H1 (cell line): Measurements from ENCODE around the gene BTRC. TPM values are rescaled to one million over a fixed set of nuclear protein-coding genes. Genes with fewer than 3 reads are reported as not detected.
A peak's percentile ranks its signal among the peaks of the same experiment; 100 is the strongest.

ENCODE experiments used
- CTCF ChIA-PET: fragments of 300-600 bp; sonication (Branson Sonifier 250); formaldehyde crosslinking; loops from one replicate; lab custom pipeline; 2021; ENCODE audit not compliant: partially characterized antibody; lab: Charles Lee
- POLR2A ChIA-PET: fragments of 300-600 bp; sonication (Branson Sonifier 250); formaldehyde crosslinking; loops from one replicate; lab custom pipeline; 2021; ENCODE audit warnings: inconsistent platforms; ENCODE audit not compliant: partially characterized antibody; lab: Charles Lee
- DNase-seq, 2 experiments: peaks; one replicate each; pipeline versions ENCODE4 v3.0.0 to v3.0.0-alpha.2; 2010 to 2022; ENCODE audit warnings: low spot score in 2 of 2, low read depth in 1 of 2, mixed read lengths in 1 of 2
- FAIRE-seq: peaks from 2 replicates; lab custom pipeline; 2011; peaks lifted over from hg19 to GRCh38; lab: Jason Lieb, UNC
- H2AFZ ChIP-seq: 2 replicates; pipeline ENCODE4 v1.8.1; 2012; ENCODE audit warnings: low read length, inconsistent platforms
- H2AK5ac ChIP-seq: 2 replicates; pipeline ENCODE4 v1.6.1; 2013; ENCODE audit warnings: low read depth, low read length
- H2BK120ac ChIP-seq: replicated peaks from 2 replicates; pipeline ENCODE3; 2013; ENCODE audit warnings: low read depth, low read length, inconsistent platforms
- H2BK12ac ChIP-seq: 2 replicates; pipeline ENCODE4 v1.6.1; 2013; ENCODE audit warnings: low read depth, low read length
- H2BK15ac ChIP-seq: 2 replicates; pipeline ENCODE4 v1.6.1; 2013; ENCODE audit warnings: low read length
- H2BK20ac ChIP-seq: 2 replicates; pipeline ENCODE4 v1.6.1; 2013; ENCODE audit warnings: low read length
- H2BK5ac ChIP-seq: 2 replicates; pipeline ENCODE4 v1.6.1; 2013; ENCODE audit warnings: low read depth, low read length
- H3K14ac ChIP-seq: 2 replicates; pipeline ENCODE4 v1.6.1; 2013; ENCODE audit warnings: inconsistent platforms; ENCODE audit not compliant: insufficient read length
- H3K18ac ChIP-seq: 2 replicates; pipeline ENCODE4 v1.6.1; 2013; ENCODE audit warnings: low read length; ENCODE audit errors: extremely low read depth
- H3K23ac ChIP-seq: 2 replicates; pipeline ENCODE4 v1.6.1; 2013; ENCODE audit warnings: inconsistent platforms; ENCODE audit not compliant: insufficient read length
- H3K23me2 ChIP-seq: 2 replicates; pipeline ENCODE4 v1.6.1; 2013; ENCODE audit warnings: low read depth, low read length
- H3K27ac ChIP-seq: 2 replicates; pipeline ENCODE4 v1.6.1; 2011; ENCODE audit warnings: low read depth, low read length, inconsistent platforms
- H3K27me3 ChIP-seq, 4 experiments: replicated peaks in 1 of 4; 1 replicate in 1 of 4; 2 replicates in 3 of 4; pipeline versions ENCODE4 v1.6.1 to v1.8.1; 2011 to 2013; ENCODE audit warnings: low read length in 3 of 4, mild to moderate bottlenecking in 3 of 4, inconsistent platforms in 2 of 4, mixed read lengths in 2 of 4, moderate library complexity in 1 of 4; ENCODE audit not compliant: control insufficient read depth in 3 of 4, insufficient read depth in 3 of 4; ENCODE audit errors: extremely low read depth in 1 of 4
- H3K36me3 ChIP-seq, 4 experiments: 2 replicates each; pipeline versions ENCODE4 v1.6.1 to v1.8.1; 2011 to 2013; ENCODE audit warnings: mild to moderate bottlenecking in 4 of 4, low read length in 3 of 4, moderate library complexity in 2 of 4, control low read depth in 1 of 4, inconsistent platforms in 1 of 4; ENCODE audit not compliant: insufficient read depth in 4 of 4, control insufficient read depth in 2 of 4
- H3K4ac ChIP-seq: replicated peaks from 2 replicates; pipeline ENCODE3; 2013; ENCODE audit warnings: low read length, low read depth, mixed read lengths, inconsistent platforms; ENCODE audit not compliant: insufficient read length
- H3K4me1 ChIP-seq, 4 experiments: replicated peaks in 1 of 4; 1 replicate in 1 of 4; 2 replicates in 3 of 4; pipeline versions ENCODE4 v1.6.1 to v1.8.1; 2011 to 2013; ENCODE audit warnings: low read length in 3 of 4, inconsistent platforms in 2 of 4, mixed read lengths in 1 of 4; ENCODE audit not compliant: insufficient read depth in 4 of 4, control insufficient read depth in 3 of 4
- H3K4me2 ChIP-seq, 2 experiments: 2 replicates each; pipeline versions ENCODE4 v1.6.1 to v1.8.1; 2011 to 2013; ENCODE audit warnings: low read depth in 2 of 2, low read length in 2 of 2, control low read depth in 1 of 2, inconsistent platforms in 1 of 2, mild to moderate bottlenecking in 1 of 2; ENCODE audit not compliant: insufficient read depth in 1 of 2
- H3K4me3 ChIP-seq, 4 experiments: fragments of 200-600, 300-600 bp in 1 of 4; sonication (generic), shearing (Covaris generic), sonication (Bioruptor Twin) in 1 of 4; 2 replicates each; pipeline versions ENCODE4 v1.5.1 to v1.8.1; 2011 to 2016; ENCODE audit warnings: low read length in 4 of 4, low read depth in 3 of 4, control low read depth in 2 of 4, inconsistent platforms in 2 of 4, mild to moderate bottlenecking in 2 of 4, mixed read lengths in 1 of 4, moderate library complexity in 1 of 4; ENCODE audit not compliant: insufficient read depth in 2 of 4; ENCODE audit errors: extremely low read depth in 1 of 4
- H3K56ac ChIP-seq: replicated peaks from 2 replicates; pipeline ENCODE3; 2013; ENCODE audit warnings: low read depth, mild to moderate bottlenecking, mixed read lengths, low read length, inconsistent platforms; ENCODE audit not compliant: insufficient read length
- H3K79me1 ChIP-seq: 2 replicates; pipeline ENCODE4 v1.6.1; 2013; ENCODE audit warnings: low read depth, low read length, control low read depth
- H3K79me2 ChIP-seq, 2 experiments: 2 replicates each; pipeline versions ENCODE4 v1.6.1 to v1.8.1; 2012 to 2013; ENCODE audit warnings: low read length in 2 of 2, mild to moderate bottlenecking in 2 of 2, inconsistent platforms in 1 of 2; ENCODE audit not compliant: insufficient read depth in 2 of 2, control insufficient read depth in 1 of 2
- H3K9ac ChIP-seq, 4 experiments: replicated peaks in 1 of 4; 1 replicate in 1 of 4; 2 replicates in 3 of 4; pipeline versions ENCODE4 v1.6.1 to v1.8.1; 2011 to 2013; ENCODE audit warnings: low read depth in 3 of 4, low read length in 3 of 4, control low read depth in 2 of 4, mild to moderate bottlenecking in 2 of 4, moderate library complexity in 2 of 4, inconsistent platforms in 1 of 4; ENCODE audit errors: extremely low read depth in 1 of 4
- H3K9me3 ChIP-seq, 2 experiments: 2 replicates each; pipeline versions ENCODE4 v1.6.1 to v1.8.1; 2012 to 2013; ENCODE audit warnings: mild to moderate bottlenecking in 2 of 2, moderate library complexity in 2 of 2, control low read depth in 1 of 2, inconsistent platforms in 1 of 2, low read depth in 1 of 2, low read length in 1 of 2, mixed read lengths in 1 of 2; ENCODE audit not compliant: insufficient read depth in 2 of 2
- H4K20me1 ChIP-seq, 2 experiments: replicated peaks in 1 of 2; 2 replicates each; pipeline versions ENCODE3 to v1.8.1; 2011 to 2013; ENCODE audit warnings: inconsistent platforms in 2 of 2, low read length in 2 of 2, mild to moderate bottlenecking in 1 of 2; ENCODE audit not compliant: insufficient read depth in 2 of 2, control insufficient read depth in 1 of 2
- H4K5ac ChIP-seq: 2 replicates; pipeline ENCODE4 v1.6.1; 2013; ENCODE audit warnings: low read length, low read depth, mixed read lengths, inconsistent platforms; ENCODE audit not compliant: insufficient read length
- H4K8ac ChIP-seq: 2 replicates; pipeline ENCODE4 v1.8.0; 2013; ENCODE audit warnings: mild to moderate bottlenecking, moderate library complexity, low read length, inconsistent platforms; ENCODE audit not compliant: insufficient read depth; ENCODE audit errors: extremely low read depth
- H4K91ac ChIP-seq: replicated peaks from 2 replicates; pipeline ENCODE3; 2013; ENCODE audit warnings: low read length, mixed read lengths, inconsistent platforms; ENCODE audit not compliant: insufficient read length
- KDM4A ChIP-seq: IDR thresholded peaks from one replicate; pipeline ENCODE4 v1.7.1; 2012; ENCODE audit warnings: low read depth, mild to moderate bottlenecking, moderate library complexity, low read length, inconsistent platforms; ENCODE audit not compliant: severe bottlenecking
- POLR2AphosphoS5 ChIP-seq: IDR thresholded peaks from 2 replicates; pipeline ENCODE4 v1.6.1; 2011; ENCODE audit warnings: low read depth, low read length
- SIN3A ChIP-seq, 2 experiments: IDR thresholded peaks in 1 of 2; conservative IDR thresholded peaks in 1 of 2; 2 replicates each; pipeline ENCODE4 v1.6.1; 2011 to 2012; ENCODE audit warnings: low read length in 2 of 2, improper control_type of control experiment in 1 of 2, low read depth in 1 of 2, mild to moderate bottlenecking in 1 of 2
- SIRT6 ChIP-seq: IDR thresholded peaks from one replicate; pipeline ENCODE4 v1.7.1; 2012; ENCODE audit warnings: low read length, inconsistent platforms
- TEAD4 ChIP-seq: IDR thresholded peaks from 2 replicates; pipeline ENCODE4 v1.6.1; 2012; ENCODE audit warnings: low read depth, low read length, inconsistent platforms, mixed read lengths
- WGBS, 2 experiments: shearing (Covaris generic) in 1 of 2; methylation state at CpG; one replicate each; pipeline versions ENCODE4 v1.1.6 to v1.1.7; 2013 to 2015; ENCODE audit warnings: low lambda C conversion rate in 2 of 2, mixed read lengths in 2 of 2, inconsistent platforms in 1 of 2, low coverage in 1 of 2, missing lambda C conversion rate in 1 of 2; ENCODE audit not compliant: insufficient replicate concordance in 2 of 2, insufficient coverage in 1 of 2, insufficient read length in 1 of 2; ENCODE audit errors: extremely low coverage in 1 of 2, missing lambda C conversion rate in 1 of 2; 5-methylcytosine and 5-hydroxymethylcytosine counted together
- polyA plus RNA-seq, 7 experiments: library from polyadenylated mRNA; depleted of rRNA in 3 of 7; stranded (reverse) in 5 of 7; unstranded in 2 of 7; fragments of >200 nt in 5 of 7; fragments of 200-250 nt in 2 of 7; gene quantifications; 1 replicate in 5 of 7; 2 replicates in 1 of 7; 4 replicates in 1 of 7; pipeline versions ENCODE4 v1.2.1 to v1.2.3, GENCODE V29; 2011 to 2013; ENCODE audit warnings: missing spikeins in 2 of 7, mixed read lengths in 2 of 7
- total RNA-seq: library from RNA; stranded (reverse); fragmentation: NEBNext Ultra II Directional; extraction: Animal tissue kit (Norgen Biotek cat#: 25700); gene quantifications from 2 replicates; pipeline ENCODE4 v1.2.1, GENCODE V29; 2021

Gene BTRC
- total and polyA plus RNA-seq, 2 of the 8 experiments (the other 6 are each of a cell fraction or from before 2014, with no cell fraction given): 9.9 to 24.7 TPM

DNA sequence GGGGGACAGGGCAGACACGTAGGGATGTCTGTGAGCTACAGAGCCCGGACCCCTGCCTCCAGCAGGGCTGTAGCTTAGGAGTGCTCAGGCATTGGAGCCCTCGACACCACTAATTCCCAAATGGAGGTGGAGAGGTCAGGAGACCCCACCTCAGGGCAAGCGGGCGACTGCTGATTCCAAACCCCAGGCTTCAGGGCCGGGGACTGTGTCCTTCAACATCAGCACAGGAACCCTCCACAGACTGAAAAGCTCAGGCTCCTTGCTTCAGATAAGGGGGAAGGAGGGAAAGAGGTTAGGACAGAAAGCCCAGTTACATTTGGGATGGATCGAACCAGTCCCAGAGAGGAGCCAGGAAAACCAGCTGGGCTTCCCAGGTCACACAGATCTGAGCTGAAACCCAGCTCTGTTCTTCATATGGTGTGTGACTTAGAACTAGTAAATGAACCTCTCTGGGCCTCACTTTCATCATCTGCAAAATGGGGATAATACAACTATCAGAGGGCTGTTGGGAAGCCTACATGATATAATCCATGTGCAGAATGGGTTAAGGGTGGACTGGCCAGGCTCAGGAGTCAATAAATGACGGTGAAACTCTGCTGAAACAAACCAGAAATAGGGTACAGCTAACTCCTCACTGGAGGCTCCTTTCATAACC is 217.4 kb downstream of the BTRC start:
- POLR2A ChIA-PET: interaction anchor here (0.7 to 3.6 kb wide), 10 partner anchors 7 to 357 kb away, joined by 3 to 12 read pairs (median 5); partner anchors contain the start of genes DPCD and POLL
- H3K4me2 ChIP-seq: peak overlapping the region in 1 of 2 experiments; percentile 71; a peak in 2 of 4 replicates

More for the DNA sequence above, 217.4 kb downstream of the BTRC start:
- Histone ChIP-seq H3K4ac (no peak overlapping the region), H4K5ac (no peak overlapping the region), H4K91ac (no peak overlapping the region), H2BK20ac (no peak overlapping the region), H4K20me1 (peaks cover 0 to 6% of the 10 kb centered on the region in 2 experiments), H3K4me3 (peak overlapping the region in 1 of 4 experiments; percentile 72; a peak in 1 of 8 replicates), H2BK120ac (no peak overlapping the region), H3K36me3 (no peaks in the 10 kb centered on the region), H3K56ac (no peak overlapping the region), H2AK5ac (no peak overlapping the region), H3K27ac (no peak overlapping the region), H2AFZ (no peak overlapping the region), H3K79me1 (no peaks in the 10 kb centered on the region), H3K9me3 (no peaks in the 10 kb centered on the region), H3K79me2 (no peaks in the 10 kb centered on the region), H3K14ac (no peak overlapping the region), H3K4me1 (peaks cover 0 to 20% (median 9%) of the 10 kb centered on the region in 4 experiments; a peak in 5 of 7 replicates), H4K8ac (no peak overlapping the region), H3K23me2 (peaks cover 14% of the 10 kb centered on the region), H3K23ac (no peak overlapping the region), H3K27me3 (peaks cover 7 to 67% (median 51%) of the 10 kb centered on the region in 4 experiments), H3K18ac (no peak overlapping the region; the same call in 1 of the 2 replicates), H2BK15ac (peak overlapping the region; percentile 46; the same call in 1 of the 2 replicates), H2BK12ac (peak overlapping the region; percentile 55; the same call in 1 of the 2 replicates), H2BK5ac (no peak overlapping the region), H3K9ac (no peak overlapping the region)
- CTCF ChIA-PET: interaction anchor here (0.7 to 5.9 kb wide), 49 partner anchors 10 to 830 kb away, joined by 3 to 65 read pairs (median 5); partner anchors contain the start of genes DPCD, LBX1, NPM3 and POLL
- no peak for TF ChIP-seq TEAD4
- no peak for TF ChIP-seq SIN3A (conservative IDR thresholded peaks at IDR 0.05 in 1 of 2, IDR thresholded peaks at IDR 0.05 in 1 of 2; ENCODE audit: low read depth in 1 of 2, low read length in 2 of 2)
- peak; percentile 10; the same call in 1 of the 2 replicates for TF ChIP-seq POLR2AphosphoS5
- TF ChIP-seq KDM4A: no peak
- TF ChIP-seq SIRT6: no peak
- DNase-seq (no peak), FAIRE-seq (no peak)
- 76% methylated on average over 7 of the region's 8 CpGs; no CpG with 5 or more reads in 1 of the 2 experiments for WGBS, 2 experiments
